Immature natural killer cell (primary cell): ENCODE results near the gene SETD6. TPM values are rescaled to one million over a fixed set of nuclear protein-coding genes. Genes with fewer than 3 reads are reported as not detected.
A peak's percentile ranks its signal among the peaks of the same experiment; 100 is the strongest.

ENCODE experiments used
- DNase-seq, 3 donors: peaks; one replicate each; pipeline ENCODE4 v3.0.0; 2022; ENCODE audit warnings: mixed read lengths in 1 of 3
- H3K27ac Mint-ChIP-seq, 6 donors: one replicate each; pipeline ENCODE4 v1.8.0; 2020; ENCODE audit warnings: mixed read lengths in 6 of 6, mild to moderate bottlenecking in 5 of 6, inconsistent platforms in 4 of 6, moderate library complexity in 3 of 6
- H3K27me3 Mint-ChIP-seq, 3 donors: one replicate each; pipeline ENCODE4 v1.8.0; 2020 to 2021; ENCODE audit warnings: low read depth in 3 of 3, mild to moderate bottlenecking in 3 of 3, mixed read lengths in 3 of 3, moderate library complexity in 3 of 3, inconsistent platforms in 1 of 3
- H3K36me3 Mint-ChIP-seq, 3 donors: one replicate each; pipeline ENCODE4 v1.8.0; 2020; ENCODE audit warnings: mixed read lengths in 3 of 3, inconsistent platforms in 2 of 3, mild to moderate bottlenecking in 2 of 3
- H3K4me1 Mint-ChIP-seq, 2 donors: one replicate each; pipeline ENCODE4 v1.8.0; 2020; ENCODE audit warnings: inconsistent platforms in 2 of 2, mild to moderate bottlenecking in 2 of 2, mixed read lengths in 2 of 2, moderate library complexity in 1 of 2
- H3K4me3 Mint-ChIP-seq, 5 donors: one replicate each; pipeline ENCODE4 v1.8.0; 2020; ENCODE audit warnings: mild to moderate bottlenecking in 5 of 5, mixed read lengths in 5 of 5, inconsistent platforms in 3 of 5, moderate library complexity in 3 of 5
- H3K9me3 Mint-ChIP-seq, 6 donors: one replicate each; pipeline ENCODE4 v1.8.0; 2020; ENCODE audit warnings: mild to moderate bottlenecking in 6 of 6, mixed read lengths in 6 of 6, inconsistent platforms in 4 of 6, moderate library complexity in 3 of 6
- polyA plus RNA-seq, 3 donors: library from polyadenylated mRNA; unstranded; fragments of 300-500 nt; fragmentation: Illumina TruSeq; gene quantifications; one replicate each; pipeline ENCODE4 v1.2.3, GENCODE V29; 2021

Gene SETD6
- polyA plus RNA-seq, 3 donors from 2014 or later = 4.5 to 11.9 (median 5.9) TPM

DNA sequence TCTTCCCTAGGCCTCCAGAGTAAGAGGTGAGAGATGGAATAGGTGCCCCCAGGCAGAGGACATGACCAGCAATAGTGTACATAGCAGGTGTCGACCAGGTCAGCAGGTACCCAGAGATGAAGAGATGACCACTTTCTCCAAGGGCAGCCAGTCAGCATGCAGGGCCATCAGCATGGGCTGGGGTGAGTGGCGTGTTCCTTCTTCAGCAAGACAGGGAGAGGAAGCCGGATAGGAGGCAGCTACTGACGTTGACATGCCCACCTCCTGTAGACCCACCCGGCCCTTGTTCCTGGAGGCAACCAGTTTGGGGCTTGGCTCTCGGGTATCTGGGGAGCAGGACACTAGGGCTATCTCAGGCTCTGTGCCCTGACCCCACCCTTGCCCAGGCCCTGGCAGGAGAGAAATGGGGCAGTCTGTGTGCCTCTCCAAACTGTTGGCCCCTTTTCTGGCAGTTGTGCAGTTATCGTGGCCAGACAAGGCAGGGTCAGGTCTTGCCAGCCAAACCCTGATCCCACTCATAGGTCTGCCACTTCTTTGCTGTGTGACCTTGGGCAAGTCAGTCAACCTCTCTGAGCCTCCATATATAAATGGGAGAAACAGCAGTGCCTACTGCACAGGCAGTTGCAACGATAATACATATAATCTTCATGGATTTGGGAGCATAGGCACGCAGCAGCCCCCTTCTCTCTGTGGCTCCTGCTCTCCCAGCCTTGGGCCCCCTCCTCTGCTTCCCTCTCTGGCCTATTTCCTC is 16.8 kb upstream of the SETD6 start:
- Mint-ChIP-seq H3K9me3 (no peaks in the 10 kb centered on the region), H3K27me3 (peaks cover 7 to 14% (median 8%) of the 10 kb centered on the region in 3 donors), H3K4me3 (no peak overlapping the region), H3K27ac (no peak overlapping the region), H3K4me1 (peaks cover 0 to 7% of the 10 kb centered on the region in 2 donors), H3K36me3 (no peaks in the 10 kb centered on the region)
- DNase-seq = no peak

DNA sequence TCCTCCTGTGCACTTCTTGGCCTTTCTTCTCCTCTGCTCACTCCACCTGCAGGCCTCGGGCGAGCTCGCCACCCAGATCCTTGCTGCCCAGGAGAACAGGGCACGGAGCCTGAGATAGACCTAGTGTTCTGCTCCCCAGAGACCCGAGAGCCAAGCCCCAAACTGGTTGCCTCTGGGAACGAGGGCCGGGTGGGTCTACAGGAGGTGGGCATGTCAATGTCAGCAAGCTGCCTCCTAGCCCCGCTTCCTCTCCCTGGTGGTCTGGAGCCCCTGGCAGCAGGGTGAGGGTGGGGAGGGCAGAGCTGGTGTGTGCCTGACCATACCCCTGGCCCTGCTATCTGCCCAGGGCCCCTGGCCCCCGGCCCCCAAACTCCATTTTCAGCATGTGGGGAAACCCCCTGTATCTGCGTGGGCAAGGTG is 16.2 kb upstream of the SETD6 start:
- Mint-ChIP-seq H3K27ac (no peak overlapping the region), H3K4me1 (peaks cover 0 to 7% of the 10 kb centered on the region in 2 donors), H3K36me3 (no peaks in the 10 kb centered on the region), H3K4me3 (no peak overlapping the region), H3K9me3 (no peaks in the 10 kb centered on the region), H3K27me3 (peaks cover 7 to 14% (median 8%) of the 10 kb centered on the region in 3 donors)
- DNase-seq = no peak

DNA sequence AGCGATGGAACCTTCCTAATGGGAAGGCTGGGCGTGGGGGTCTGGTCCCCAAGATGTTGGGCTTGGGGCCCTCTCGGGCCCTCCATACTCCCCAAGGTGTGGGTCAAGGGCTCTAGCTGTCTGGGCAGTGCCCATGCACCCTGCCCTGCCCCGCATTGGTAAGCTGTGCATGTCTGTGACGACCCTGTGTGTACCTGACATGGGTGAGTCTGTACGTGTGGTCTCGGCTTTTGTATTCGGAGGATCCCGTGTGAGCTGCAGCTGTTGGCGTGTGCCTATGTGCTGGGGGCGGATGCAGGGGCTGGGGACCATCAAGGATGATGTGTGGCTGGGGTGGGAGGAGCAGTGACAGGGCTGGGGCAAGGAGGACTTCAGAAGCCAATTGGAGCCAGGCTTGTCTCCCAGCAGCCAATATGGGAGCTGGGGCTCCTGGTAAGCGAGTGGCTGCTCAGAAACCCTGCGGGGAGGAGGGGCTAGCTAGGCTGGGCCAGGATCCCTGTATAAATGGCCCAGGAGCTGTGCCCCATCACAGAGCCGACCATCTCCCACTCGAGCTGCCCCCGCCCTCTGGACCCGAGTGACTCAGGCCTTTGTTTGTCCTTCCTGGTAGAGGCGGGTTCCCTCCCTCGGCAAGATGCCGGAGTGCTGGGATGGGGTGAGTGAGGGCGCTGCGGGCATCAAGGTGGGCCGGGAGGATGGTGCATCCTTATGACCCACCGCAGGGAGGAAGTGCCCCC is 15.5 kb upstream of the SETD6 start, which contains the start of gene NDRG4:
Gene NDRG4, plus strand, starts transcription at position 529 of the 737 bp plus-strand sequence. Its CDS starts 106 bp downstream, at position 635.
- Mint-ChIP-seq H3K4me1 (peaks cover 0 to 7% of the 10 kb centered on the region in 2 donors), H3K4me3 (peak within 1 kb of the TSS; percentile 23 to 50 (median 25)), H3K36me3 (no peaks in the 10 kb centered on the region), H3K9me3 (no peaks in the 10 kb centered on the region), H3K27ac (no peak within 1 kb of the TSS), H3K27me3 (peaks cover 7 to 14% (median 8%) of the 10 kb centered on the region in 3 donors)
- peak in 1 of 3 donors; percentile 15 for DNase-seq

DNA sequence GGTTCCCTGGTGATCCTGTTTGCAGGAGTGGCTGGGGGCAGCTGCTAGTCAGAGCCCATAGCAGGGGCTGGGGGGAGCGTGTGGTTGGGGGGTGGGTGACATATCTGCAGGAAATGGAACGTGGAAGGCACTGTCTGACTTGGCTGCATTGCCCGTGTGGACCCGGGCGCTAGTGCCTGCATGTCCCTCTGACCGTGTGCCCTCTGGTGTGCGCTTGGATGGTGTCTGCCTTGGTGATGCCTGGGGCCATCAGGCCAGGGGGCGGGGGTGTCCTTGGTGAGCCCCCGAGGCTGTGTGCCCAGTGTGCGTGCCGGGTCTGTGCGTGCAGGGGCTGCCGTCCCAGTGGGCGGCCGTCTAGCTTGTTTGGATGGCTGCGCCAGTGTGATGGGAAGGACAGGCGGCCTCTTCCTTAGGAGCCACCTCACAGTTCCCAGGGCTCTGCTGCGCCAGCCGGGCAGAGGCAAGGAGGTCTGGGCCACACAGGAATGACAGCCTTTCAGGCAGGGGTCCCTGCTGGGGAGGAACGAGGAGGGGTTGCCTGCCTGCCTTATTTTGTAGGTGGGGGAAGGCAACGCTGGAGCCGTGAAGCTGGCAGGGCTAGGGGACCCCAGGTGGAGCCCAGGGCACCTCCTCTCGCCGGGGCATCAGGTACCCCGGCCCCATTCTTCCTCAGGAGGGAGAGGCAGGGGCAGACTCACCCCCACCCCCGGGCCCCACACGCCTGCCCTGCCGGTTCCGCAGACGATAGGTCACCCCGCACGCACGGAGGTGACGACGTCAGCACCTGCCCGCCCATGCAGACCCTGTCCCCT is 14.7 kb upstream of the SETD6 start:
- DNase-seq = no peak
- Mint-ChIP-seq H3K4me3 (peak overlapping the region; percentile 24 to 70 (median 49)), H3K36me3 (no peaks in the 10 kb centered on the region), H3K27ac (no peak overlapping the region), H3K9me3 (no peaks in the 10 kb centered on the region), H3K27me3 (peaks cover 5 to 14% (median 6%) of the 10 kb centered on the region in 3 donors), H3K4me1 (peaks cover 0 to 6% of the 10 kb centered on the region in 2 donors)

DNA sequence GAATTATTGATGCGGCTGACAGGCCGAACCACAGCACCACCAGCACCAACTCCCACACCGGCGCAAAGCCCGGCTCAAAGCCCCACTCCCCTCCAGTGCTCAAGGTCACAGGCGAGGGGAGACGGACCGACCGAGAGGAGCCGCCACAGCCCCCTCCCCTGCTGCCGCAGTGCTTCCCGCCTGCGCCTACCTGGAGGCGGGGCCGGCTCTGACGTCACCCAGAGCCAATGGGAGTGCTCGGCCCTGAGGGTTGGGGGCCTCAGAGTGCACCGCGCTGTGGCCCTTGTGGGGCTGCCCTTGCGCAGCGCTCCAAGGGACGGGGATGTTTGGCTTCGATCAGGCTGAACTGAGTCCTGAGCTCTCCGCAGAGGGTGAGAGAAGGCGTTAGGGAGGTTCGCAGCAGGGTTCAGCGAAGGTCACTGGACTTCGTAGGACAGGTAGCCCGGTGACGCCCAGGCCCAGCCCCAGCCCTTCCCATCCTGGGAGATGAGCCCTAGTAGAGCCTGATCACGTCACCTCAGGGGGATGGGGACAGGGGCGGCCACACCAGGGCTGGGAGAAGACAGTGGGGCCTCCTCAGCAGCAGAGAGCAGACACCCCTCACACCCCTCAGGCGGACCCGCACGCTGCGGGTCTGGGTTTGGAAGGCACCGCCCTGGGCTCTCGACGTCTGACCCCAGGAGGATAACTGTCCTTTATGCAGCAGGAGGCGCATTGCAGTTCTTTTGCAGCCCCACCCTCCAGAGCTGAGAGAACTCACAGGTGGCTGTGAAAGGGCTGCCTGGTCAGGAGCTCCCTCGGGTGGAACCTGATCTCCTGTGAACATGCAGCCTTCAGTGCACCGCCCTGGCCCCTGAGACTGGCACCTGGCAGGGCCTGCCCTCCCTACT is 13.8 kb upstream of the SETD6 start:
- H3K27me3 Mint-ChIP-seq = peaks cover 5 to 14% (median 6%) of the 10 kb centered on the region in 3 donors
- no peaks in the 10 kb centered on the region for H3K9me3 Mint-ChIP-seq
- H3K4me1 Mint-ChIP-seq = peaks cover 0 to 6% of the 10 kb centered on the region in 2 donors
- H3K4me3 Mint-ChIP-seq = peak overlapping the region; percentile 24 to 70 (median 66)
- H3K27ac Mint-ChIP-seq = peak overlapping the region in 1 of 6 donors; percentile 46
- no peaks in the 10 kb centered on the region for H3K36me3 Mint-ChIP-seq
- DNase-seq = peak in 2 of 3 donors; percentile 14 to 24

DNA sequence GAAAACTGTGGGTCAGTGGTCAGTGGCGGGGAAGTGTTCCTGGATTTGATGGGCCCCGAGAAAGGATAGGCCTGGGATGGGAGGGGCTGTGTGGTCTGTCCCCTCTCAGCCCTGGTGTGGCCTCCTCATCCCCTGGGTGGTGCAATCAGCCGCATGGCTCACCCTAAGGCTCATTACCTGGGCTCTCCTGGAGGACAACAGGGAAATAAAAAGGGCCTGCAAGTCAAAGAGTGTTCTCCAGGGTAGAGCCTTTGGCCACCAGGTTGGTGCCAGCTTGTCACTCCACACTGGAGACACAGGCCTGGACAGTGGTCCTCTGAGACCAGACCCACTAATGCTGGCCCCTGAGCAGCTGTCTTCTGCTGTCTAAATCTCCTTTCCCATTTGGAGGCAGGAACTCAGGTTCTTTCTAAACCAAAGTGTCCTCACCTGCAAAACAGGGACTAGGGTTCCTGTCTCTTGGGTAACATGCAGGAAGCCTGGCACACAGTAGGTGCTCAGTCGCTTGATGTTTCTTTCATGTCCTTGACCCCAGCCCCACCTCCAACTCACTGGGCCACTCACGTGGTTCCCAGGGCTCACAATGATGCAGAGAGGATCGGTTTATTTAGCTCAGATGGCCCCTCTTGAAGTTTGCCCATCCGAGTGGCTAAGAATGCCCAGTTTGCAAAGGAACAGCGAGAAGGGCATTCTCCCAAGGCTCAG is 12.9 kb upstream of the SETD6 start:
- Mint-ChIP-seq H3K4me1 (peaks cover 0 to 6% of the 10 kb centered on the region in 2 donors), H3K27me3 (peaks cover 5 to 14% (median 6%) of the 10 kb centered on the region in 3 donors), H3K4me3 (peak overlapping the region in 4 of 5 donors; percentile 5 to 46 (median 14)), H3K36me3 (no peaks in the 10 kb centered on the region), H3K27ac (no peak overlapping the region), H3K9me3 (no peaks in the 10 kb centered on the region)
- DNase-seq = no peak

DNA sequence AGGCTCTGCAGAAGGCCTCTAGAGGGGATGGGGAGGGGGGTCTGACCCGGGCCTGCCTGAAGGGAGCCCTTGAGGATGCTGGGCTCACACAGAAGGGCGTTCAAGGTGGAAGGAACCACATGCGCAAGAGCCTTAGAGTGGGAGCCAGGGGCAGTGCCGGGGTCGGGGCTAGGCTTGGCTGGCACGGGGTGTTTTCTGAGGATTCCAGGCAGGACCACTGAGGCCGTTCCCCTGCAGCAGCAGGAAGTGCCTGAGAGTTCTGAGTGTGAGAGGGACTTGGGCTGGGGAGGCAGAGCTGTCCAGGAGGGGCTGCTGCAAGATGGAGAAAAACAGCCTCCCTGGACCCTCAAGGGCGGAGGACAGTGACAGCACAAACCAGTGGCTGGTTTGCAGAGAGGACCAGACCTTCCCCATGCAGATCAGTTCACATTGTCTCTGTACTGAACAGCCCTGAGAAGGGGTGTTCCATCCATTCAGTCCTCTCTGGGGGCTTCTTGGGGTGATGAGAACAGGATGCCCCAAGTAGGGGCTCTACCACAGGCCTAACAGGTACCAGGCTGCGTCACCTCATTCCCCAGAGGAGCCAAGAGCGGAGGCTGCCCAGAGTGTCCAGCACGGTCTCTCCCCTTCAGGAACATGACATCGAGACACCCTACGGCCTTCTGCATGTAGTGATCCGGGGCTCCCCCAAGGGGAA is 12.0 kb upstream of the SETD6 start:
- H3K27me3 Mint-ChIP-seq = peaks cover 1 to 11% (median 6%) of the 10 kb centered on the region in 3 donors
- no peak overlapping the region for H3K27ac Mint-ChIP-seq
- no peak overlapping the region for H3K4me3 Mint-ChIP-seq
- no peaks in the 10 kb centered on the region for H3K9me3 Mint-ChIP-seq
- no peak for DNase-seq
- no peaks in the 10 kb centered on the region for H3K36me3 Mint-ChIP-seq
- H3K4me1 Mint-ChIP-seq = peaks cover 0 to 6% of the 10 kb centered on the region in 2 donors

DNA sequence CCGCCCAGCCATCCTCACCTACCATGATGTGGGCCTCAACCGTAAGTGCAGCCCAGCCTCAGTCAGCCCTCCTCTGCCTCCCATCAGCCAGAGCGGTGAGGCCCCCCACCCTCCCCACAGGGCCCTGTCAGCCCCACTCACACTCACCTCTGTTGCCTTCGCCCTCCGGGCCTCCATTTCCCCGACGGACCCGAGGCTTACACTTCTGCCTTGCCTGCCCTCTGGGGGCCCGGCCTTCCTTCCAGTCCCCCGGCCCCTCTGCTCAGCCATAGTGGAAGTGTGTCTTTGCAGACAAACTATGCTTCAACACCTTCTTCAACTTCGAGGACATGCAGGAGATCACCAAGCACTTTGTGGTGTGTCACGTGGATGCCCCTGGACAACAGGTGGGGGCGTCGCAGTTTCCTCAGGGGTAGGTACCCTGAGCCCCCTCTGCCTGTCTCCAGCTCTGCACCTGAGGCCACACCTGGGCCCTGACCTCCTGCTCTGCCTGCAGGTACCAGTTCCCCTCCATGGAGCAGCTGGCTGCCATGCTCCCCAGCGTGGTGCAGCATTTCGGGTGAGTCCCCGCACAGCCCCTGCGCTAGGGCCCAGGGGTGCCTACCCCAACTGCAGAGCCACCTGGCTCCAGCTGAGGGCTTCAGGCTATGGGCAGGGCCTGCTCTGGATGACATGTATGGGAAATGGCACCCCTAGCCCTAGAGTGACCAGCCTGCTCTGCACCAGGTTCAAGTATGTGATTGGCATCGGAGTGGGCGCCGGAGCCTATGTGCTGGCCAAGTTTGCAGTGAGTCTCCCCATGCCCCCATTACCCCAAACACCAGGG is 11.2 kb upstream of the SETD6 start:
- Mint-ChIP-seq H3K9me3 (no peaks in the 10 kb centered on the region), H3K36me3 (no peaks in the 10 kb centered on the region), H3K27ac (no peak overlapping the region), H3K4me1 (peaks cover 0 to 6% of the 10 kb centered on the region in 2 donors), H3K27me3 (peaks cover 1 to 10% (median 6%) of the 10 kb centered on the region in 3 donors), H3K4me3 (no peak overlapping the region)
- no peak for DNase-seq

DNA sequence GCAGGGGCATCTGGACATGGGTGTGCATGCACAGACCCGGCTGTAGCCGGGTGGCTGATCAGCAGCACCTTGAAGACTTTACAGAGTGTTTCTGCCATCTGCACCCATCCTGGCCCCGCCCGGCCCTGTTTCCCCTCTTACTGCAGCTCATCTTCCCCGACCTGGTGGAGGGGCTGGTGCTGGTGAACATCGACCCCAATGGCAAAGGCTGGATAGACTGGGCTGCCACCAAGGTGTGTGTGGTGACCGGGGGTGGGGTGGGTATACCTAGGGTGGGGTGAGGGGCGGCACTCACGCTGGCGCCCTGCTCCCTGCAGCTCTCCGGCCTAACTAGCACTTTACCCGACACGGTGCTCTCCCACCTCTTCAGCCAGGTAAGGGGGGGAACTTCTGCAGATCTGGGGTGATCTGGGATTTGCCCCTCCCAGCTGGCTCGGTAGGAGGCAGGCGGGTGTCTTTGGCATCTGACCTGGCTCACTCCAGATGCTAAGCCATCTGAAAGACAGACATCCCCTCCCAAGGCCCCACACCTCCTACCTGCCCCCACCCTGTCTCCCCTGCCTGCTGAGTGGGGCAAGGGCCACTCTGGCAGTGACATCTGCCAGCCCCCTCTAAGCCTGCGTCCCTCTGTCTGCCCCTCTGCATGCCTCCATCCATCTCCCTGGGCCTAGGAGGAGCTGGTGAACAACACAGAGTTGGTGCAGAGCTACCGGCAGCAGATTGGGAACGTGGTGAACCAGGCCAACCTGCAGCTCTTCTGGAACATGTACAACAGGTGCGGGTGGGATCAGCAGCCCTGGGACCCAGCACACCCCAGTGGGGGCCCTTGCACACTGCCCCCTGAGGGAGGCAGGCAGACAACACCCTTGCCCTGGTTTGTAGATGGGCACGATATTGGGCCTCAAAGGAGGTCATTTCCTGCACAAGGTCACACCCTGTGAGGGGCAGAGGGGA is 8.8 kb upstream of the SETD6 start:
- Mint-ChIP-seq H3K9me3 (no peaks in the 10 kb centered on the region), H3K27ac (no peak overlapping the region), H3K36me3 (no peaks in the 10 kb centered on the region), H3K4me1 (peaks cover 0 to 2% of the 10 kb centered on the region in 2 donors), H3K27me3 (peaks cover 0 to 4% (median 4%) of the 10 kb centered on the region in 3 donors), H3K4me3 (no peak overlapping the region)
- DNase-seq = no peak

DNA sequence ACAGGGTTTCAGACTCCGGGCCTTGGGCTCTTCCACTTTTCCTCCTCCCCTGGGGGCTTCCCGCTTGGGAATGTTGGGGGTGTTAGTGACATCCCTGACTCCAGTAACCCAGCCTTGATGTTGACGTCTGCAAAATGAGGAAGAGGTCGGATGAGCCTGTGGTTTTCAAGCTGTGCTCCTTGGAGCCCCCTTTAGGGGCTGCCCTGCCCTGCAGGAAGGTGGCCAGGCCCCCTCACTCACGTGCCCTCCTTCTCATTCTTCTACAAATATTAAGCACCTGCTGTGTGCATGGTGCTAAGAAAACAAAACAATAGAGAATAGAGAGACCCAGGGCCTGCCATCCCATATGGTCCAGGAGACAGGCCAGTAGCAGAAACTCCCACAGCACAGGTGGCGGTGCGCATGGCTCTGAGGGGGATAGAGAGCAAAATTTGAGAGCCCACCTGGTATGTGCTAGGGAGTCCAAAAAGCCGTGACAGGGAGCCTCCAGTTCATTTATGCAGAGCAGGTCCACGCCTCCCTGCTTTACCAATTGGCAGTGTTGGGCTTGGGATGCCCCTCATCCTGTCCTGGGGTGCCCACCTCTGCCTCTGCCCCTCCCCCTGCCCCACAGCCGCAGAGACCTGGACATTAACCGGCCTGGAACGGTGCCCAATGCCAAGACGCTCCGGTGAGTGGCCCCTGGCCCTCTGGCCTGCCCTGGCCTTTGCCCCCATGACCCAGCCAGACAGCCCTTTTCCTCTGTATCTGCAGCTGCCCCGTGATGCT is 7.9 kb upstream of the SETD6 start:
- H3K36me3 Mint-ChIP-seq = no peaks in the 10 kb centered on the region
- no peak overlapping the region for H3K4me3 Mint-ChIP-seq
- no peak for DNase-seq
- peaks cover 0 to 2% (median 2%) of the 10 kb centered on the region in 3 donors for H3K27me3 Mint-ChIP-seq
- no peaks in the 10 kb centered on the region for H3K9me3 Mint-ChIP-seq
- peaks cover 0 to 1% of the 10 kb centered on the region in 2 donors for H3K4me1 Mint-ChIP-seq
- H3K27ac Mint-ChIP-seq = no peak overlapping the region
